Measurements from ENCODE around the gene SAMD10. TPM values are rescaled to one million over a fixed set of nuclear protein-coding genes. Genes with fewer than 3 reads are reported as not detected.
"Not testable (repeated sequence)": the region's sequence is repeated elsewhere in the genome, so short reads cannot be mapped to it uniquely, and the experiment has no call there.

SAMD10 gene
- total RNA-seq, 1 donor: 1.3 TPM

DNA sequence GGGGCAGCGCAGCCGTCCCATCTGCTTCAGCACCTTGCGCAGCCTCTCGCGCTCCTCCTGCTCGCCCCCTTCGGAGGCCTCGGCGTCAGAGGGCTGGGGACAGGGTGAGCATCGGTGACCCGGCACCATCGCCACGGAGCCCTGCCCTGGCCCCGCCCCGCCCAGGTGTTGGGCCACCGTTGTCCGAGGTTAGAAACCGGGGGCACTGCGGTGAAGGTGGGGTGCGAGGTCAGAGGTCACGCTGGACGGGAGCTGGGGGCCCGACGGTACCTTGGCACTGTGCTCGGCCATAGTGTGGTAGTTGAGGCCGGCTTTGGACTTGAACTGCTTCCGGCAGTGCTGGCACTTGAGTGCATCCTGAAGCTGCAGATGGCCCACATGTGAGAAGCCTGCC, 16.1 kb downstream of the SAMD10 start:
- DNase-seq (ENCODE audit: low read depth): no peak
- H3K4me3 ChIP-seq (ENCODE audit: low read depth, low read length): no peak overlapping the region
- TF ChIP-seq, protein P1, sequence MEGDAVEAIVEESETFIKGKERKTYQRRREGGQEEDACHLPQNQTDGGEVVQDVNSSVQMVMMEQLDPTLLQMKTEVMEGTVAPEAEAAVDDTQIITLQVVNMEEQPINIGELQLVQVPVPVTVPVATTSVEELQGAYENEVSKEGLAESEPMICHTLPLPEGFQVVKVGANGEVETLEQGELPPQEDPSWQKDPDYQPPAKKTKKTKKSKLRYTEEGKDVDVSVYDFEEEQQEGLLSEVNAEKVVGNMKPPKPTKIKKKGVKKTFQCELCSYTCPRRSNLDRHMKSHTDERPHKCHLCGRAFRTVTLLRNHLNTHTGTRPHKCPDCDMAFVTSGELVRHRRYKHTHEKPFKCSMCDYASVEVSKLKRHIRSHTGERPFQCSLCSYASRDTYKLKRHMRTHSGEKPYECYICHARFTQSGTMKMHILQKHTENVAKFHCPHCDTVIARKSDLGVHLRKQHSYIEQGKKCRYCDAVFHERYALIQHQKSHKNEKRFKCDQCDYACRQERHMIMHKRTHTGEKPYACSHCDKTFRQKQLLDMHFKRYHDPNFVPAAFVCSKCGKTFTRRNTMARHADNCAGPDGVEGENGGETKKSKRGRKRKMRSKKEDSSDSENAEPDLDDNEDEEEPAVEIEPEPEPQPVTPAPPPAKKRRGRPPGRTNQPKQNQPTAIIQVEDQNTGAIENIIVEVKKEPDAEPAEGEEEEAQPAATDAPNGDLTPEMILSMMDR (IDR thresholded peaks at IDR 0.05; ENCODE audit: insufficient read depth, low read depth, low read length): no peak

DNA sequence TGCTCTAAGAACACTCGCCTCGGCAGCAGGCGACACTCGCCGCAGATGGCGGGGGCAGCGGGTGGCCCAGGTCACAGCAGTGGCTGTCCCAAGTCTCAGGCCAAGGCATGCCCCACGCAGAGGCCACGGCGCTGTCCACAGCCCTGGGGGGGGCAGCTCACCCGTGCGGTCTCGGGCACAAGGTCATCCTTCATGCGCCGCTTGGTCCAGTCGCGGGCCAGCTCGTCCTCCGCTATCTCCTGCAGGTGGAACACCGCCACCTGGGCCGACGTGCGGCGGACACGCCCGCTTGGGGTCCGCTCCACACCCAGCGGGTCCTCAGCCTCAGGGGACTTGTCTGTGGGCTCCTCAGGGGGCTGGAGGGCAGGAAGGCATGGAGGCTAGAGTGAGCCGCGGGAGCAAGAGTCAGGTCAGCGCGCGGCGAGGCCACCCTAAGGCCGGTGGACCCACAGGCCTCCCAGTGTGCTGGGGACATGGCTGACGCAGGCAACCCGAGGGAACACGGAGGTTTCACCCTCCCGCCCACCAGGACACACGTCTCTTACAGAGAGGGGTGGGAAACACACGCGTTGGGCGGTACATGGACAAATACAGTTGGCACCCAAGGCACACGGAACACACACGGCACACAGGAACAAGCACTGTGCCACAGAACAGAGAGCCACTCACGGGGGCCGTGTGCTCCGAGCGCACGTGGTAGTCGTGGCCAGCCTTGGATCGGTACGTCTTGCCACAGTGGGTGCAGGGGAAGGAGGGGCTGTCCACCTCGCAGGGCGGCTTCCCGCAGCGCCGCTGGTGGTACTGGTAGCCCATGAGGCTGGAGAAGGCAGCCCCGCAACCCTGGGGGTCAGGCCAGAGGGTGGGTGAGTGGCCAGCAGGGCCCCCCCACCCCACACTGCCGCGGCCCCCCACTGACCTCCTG, 16.8 kb downstream of the SAMD10 start:
- no peak overlapping the region for H3K4me3 ChIP-seq (ENCODE audit: low read depth, low read length)
- no peak for DNase-seq (ENCODE audit: low read depth)
- TF ChIP-seq, protein P1 (IDR thresholded peaks at IDR 0.05; ENCODE audit: insufficient read depth, low read depth, low read length): no peak

DNA sequence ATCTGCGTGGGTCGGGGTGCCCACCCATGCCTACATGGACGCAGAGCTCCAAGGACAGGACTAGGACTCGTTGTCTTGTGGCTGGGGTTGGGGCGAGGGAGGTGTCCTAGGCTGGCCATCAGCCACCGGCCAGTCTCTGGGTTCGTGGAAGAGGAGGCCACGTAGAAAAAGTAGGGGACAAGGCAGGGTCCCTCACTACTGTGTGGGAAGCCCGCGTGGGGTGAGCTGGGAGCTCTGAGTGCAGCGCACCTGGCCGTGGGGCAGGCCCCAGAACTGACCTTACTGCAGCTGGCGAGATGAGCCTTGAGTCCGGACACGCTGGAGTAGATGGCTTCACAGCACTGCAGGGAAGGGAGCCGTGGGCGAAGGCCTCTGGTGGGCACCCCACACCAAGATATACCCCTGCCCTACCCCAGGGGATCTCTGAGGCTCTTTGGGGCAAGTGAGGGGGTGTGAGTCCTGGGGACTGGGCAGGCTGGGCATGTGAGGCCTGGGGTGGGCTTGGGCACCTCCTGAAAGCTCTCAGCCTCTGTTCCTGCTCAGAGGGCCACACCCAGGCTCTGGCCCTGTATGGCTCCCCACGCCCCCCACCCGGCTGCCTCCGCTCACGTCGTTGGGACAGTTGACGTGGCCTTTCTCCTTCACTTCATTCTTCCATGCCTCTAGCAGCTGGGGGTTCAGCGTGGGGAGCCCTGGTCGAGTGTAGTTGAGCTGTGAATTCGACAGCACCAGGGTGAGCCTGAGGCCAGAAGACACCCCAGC, 17.6 kb downstream of the SAMD10 start:
- H3K4me3 ChIP-seq (ENCODE audit: low read depth, low read length): no peak overlapping the region
- TF ChIP-seq, protein P1 (IDR thresholded peaks at IDR 0.05; ENCODE audit: insufficient read depth, low read depth, low read length): no peak
- no peak for DNase-seq (ENCODE audit: low read depth)

DNA sequence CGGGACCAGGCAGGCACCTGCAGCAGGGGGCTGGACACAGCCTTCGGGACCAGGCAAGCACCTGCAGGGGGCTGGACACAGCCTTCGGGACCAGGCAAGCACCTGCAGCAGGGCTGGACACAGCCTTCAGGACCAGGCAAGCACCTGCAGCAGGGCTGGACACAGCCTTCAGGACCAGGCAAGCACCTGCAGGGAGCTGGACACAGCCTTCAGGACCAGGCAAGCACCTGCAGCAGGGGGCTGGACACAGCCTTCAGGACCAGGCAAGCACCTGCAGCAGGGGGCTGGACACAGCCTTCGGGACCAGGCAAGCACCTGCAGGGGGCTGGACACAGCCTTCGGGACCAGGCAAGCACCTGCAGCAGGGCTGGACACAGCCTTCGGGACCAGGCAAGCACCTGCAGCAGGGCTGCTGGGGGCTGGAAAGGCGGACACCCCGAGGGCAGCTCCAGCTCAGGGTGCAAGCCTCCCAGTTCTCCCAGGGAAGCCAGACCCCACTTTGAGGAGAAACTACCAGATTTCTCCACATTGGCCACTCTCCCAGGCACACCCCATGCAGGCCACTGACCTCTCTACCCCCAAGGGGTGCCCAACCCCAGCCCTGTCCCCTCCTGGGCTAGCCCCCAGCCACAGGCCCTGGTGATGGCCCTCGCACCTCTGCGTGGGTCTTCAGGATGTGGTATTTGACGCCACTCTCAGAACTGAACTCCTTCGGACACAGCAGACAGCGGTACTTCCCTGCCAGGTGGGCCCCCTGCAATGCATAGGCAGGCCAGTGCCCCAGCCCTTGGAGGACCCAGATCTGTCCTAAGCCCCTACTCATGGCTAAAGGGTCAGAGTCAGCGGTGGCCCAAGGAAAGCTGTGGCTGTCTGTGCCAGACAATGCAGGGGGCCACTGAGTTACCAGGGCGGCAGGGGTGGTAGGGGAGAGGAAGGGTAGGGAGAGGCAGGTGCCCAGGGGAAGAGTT, 18.5 kb downstream of the SAMD10 start:
- not testable (repeated sequence) for H3K4me3 ChIP-seq (ENCODE audit: low read depth, low read length); DNase-seq (ENCODE audit: low read depth)

DNA sequence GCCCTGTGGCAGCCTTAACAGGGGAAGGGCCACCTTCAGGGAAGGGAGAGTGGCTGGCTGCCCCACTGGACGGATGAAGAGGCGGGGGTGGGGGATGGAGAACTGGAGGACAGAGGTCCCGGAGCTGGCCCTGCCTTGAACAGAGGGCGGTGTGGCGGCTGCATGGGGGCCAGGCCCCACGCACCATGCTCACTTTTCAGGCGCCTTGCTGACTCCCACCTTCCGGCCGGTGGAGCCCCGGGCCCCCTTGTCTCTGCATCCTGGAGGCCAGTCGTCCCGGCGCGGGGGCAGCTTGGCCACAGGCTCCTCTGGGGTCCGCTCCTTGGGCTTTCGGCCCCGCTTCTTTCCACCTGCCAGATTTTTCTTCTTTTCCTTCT, 19.8 kb downstream of the SAMD10 start:
- no peak overlapping the region for H3K4me3 ChIP-seq (ENCODE audit: low read depth, low read length)
- no peak for DNase-seq (ENCODE audit: low read depth)
- TF ChIP-seq, protein P1 (IDR thresholded peaks at IDR 0.05; ENCODE audit: insufficient read depth, low read depth, low read length): no peak

DNA sequence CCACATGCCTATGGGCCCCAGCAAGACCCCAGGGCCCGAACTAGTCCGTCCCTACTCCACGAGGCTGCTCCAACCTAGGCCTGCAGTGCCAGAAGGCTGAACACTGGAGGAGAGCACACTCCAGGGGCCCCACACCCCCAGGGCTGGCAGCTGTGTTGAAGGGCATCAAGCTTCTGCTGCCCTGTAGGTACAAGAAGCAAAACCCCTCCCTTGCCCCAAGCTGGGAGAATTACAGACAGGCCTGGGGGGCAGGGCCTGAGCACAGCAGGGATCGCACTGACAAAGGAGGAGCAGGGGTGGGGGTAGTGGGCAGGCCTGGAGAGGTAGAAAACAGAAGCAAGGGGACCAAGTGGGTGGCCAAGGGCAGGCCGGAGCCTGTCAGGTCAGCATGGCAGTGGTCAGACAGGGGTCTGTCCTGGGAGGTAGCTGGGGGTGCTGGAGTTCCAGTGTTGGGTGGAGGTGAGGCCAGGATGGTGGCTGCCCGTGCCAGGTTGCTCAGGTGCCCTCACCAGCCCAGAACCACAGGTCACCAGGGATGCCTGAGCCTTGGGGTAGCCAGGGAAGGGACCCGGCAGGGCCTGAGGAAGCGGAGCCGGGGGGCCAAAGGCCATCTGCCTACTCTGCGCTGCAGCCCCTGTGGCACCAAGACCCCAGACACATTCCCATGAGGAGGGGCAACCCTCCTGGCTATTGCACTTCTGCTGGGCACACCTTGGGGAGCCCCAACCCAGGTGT, 20.3 kb downstream of the SAMD10 start:
- TF ChIP-seq, protein P1 (IDR thresholded peaks at IDR 0.05; ENCODE audit: insufficient read depth, low read depth, low read length): no peak
- no peak for DNase-seq (ENCODE audit: low read depth)

More for the DNA sequence above, 20.3 kb downstream of the SAMD10 start:
- H3K4me3 ChIP-seq (ENCODE audit: low read depth, low read length): no peak overlapping the region
